ENCODE measurements around the gene PECR. TPM values are rescaled to one million over a fixed set of nuclear protein-coding genes. Genes with fewer than 3 reads are reported as not detected.

The PECR gene
- total and polyA plus RNA-seq, 12 donors: 2.0 to 6.6 (median 4.1) TPM

GRCh38 chr2:216104691-216105090 is 23.1 kb upstream of the PECR start:
- no peak for ATAC-seq
- Histone ChIP-seq H3K9me3 (no peaks in the 10 kb centered on the region), H3K4me3 (no peak overlapping the region), H3K36me3 (no peaks in the 10 kb centered on the region), H3K27ac (no peak overlapping the region), H3K27me3 (peaks cover 0 to 3% (median 0%) of the 10 kb centered on the region in 7 donors), H3K4me1 (peaks cover 0 to 8% (median 3%) of the 10 kb centered on the region in 9 donors)
- TF ChIP-seq CTCF (IDR thresholded peaks at IDR 0.05): no peak
- WGBS, 2 donors: 56 to 78% methylated on average over 3 of the region's 3 CpGs
- intact Hi-C loops (cut with DNase I): no loop called here
- DNase-seq: no peak

GRCh38 chr2:216103213-216103612 is 21.6 kb upstream of the PECR start:
- no peak overlapping the region for H3K4me3 ChIP-seq
- H3K36me3 ChIP-seq: no peaks in the 10 kb centered on the region
- peaks cover 0 to 2% (median 0%) of the 10 kb centered on the region in 9 donors for H3K4me1 ChIP-seq
- intact Hi-C loops (cut with DNase I): no loop called here
- 60 to 73% methylated on average over 1 of the region's 1 CpG for WGBS, 2 donors
- ATAC-seq (no peak), DNase-seq (no peak)
- no peak for TF ChIP-seq CTCF (IDR thresholded peaks at IDR 0.05)
- H3K9me3 ChIP-seq: no peaks in the 10 kb centered on the region
- peaks cover 0 to 3% (median 0%) of the 10 kb centered on the region in 7 donors for H3K27me3 ChIP-seq
- no peak overlapping the region for H3K27ac ChIP-seq

- no peaks in the 10 kb centered on the region for H3K4me1 ChIP-seq
- ATAC-seq: peak in 4 of 8 donors; percentile 27 to 66 (median 36)
- H3K36me3 ChIP-seq: no peaks in the 10 kb centered on the region
- no peaks in the 10 kb centered on the region for H3K9me3 ChIP-seq
- intact Hi-C loops (cut with DNase I): no loop called here
- no peak for DNase-seq
- peak overlapping the region in 1 of 10 donors; percentile 19 for H3K27ac ChIP-seq
- H3K4me3 ChIP-seq: no peak overlapping the region
- H3K27me3 ChIP-seq: no peaks in the 10 kb centered on the region
- TF ChIP-seq CTCF (IDR thresholded peaks at IDR 0.05): no peak
- 79 to 83% methylated on average over 4 of the region's 4 CpGs for WGBS, 2 donors
These were observed 19.5 kb upstream of the PECR start for GRCh38 chr2:216101109-216101508.

DNA sequence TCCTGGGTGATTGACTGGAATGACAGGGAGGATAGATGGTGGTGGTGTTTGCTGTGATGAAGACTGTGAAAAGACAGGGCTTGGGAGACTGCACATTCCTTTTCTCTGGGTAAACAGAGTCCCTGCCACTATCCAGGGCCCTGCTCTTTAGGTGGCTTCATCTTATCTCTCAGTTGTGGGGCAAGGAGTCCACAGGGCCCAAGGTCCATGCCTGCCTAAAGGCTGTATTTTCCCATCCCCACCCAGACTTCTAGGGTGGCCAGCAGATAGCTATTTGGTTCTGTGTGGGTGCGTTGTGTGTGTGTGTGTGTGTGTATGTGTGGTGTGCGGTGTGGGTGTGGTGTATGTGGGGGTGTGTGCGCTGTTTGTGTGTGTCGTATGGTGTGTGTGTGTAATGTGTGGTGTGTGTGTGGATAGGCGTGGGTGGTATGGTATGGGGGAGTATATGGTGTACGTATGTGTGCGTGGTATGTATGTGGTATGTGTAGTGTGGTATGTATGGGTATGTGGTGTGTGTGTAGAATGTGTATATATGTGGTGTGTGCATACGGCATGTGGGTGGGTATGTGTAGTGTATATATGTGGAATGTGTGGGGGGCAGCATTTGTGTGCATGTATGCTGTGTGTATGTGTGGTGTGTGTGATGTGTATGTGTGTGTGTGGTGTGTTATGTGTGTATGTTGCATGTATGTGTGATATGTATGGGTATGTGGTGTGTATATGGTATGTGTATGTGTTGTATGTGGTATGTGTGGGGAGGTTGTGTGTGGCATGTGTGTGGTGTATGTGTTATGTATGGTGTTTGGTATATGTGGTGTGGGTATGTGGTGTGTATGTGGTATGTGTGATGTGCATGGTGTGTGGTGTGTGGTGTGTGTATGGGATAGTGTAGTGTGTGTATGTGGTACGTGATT is 17.1 kb upstream of the PECR start:
- Histone ChIP-seq H3K9me3 (no peaks in the 10 kb centered on the region), H3K4me3 (no peak overlapping the region), H3K36me3 (no peaks in the 10 kb centered on the region), H3K27ac (no peak overlapping the region), H3K27me3 (no peaks in the 10 kb centered on the region), H3K4me1 (no peaks in the 10 kb centered on the region)
- TF ChIP-seq CTCF (IDR thresholded peaks at IDR 0.05): no peak
- DNase-seq: no peak
- no peak for ATAC-seq
- 97% methylated on average over 9 of the region's 9 CpGs for WGBS, 2 donors
- intact Hi-C loops (cut with DNase I): no loop called here
